Calu3 (cell line): ENCODE data around the gene ROCK1. TPM values are rescaled to one million over a fixed set of nuclear protein-coding genes. Genes with fewer than 3 reads are reported as not detected.

ENCODE experiments used
- BruUV-seq: library from RNA; stranded (reverse); fragments of 400-500 nt; replicated peaks from 2 replicates; lab custom pipeline; 2021; lab: Mats Ljungman, UMichigan
- CTCF ChIA-PET: fragments of 300-600 bp; sonication (Branson Sonifier 250); formaldehyde crosslinking; loops from one replicate; lab custom pipeline; 2022; ENCODE audit warnings: antibody characterized with exemption; lab: Charles Lee
- DNase-seq: peaks from one replicate; pipeline ENCODE4 v3.0.0; 2022
- H3K27ac Mint-ChIP-seq: one replicate; pipeline ENCODE4 v1.8.0; 2022; ENCODE audit warnings: mixed read lengths; ENCODE audit not compliant: unreplicated experiment
- H3K27me3 Mint-ChIP-seq: one replicate; pipeline ENCODE4 v1.8.0; 2022; ENCODE audit warnings: mixed read lengths; ENCODE audit not compliant: unreplicated experiment
- H3K36me3 Mint-ChIP-seq: one replicate; pipeline ENCODE4 v1.8.0; 2022; ENCODE audit warnings: mild to moderate bottlenecking, moderate library complexity, mixed read lengths; ENCODE audit not compliant: insufficient read depth, unreplicated experiment
- H3K4me1 Mint-ChIP-seq: one replicate; pipeline ENCODE4 v1.8.0; 2022; ENCODE audit warnings: mild to moderate bottlenecking, low read depth, mixed read lengths; ENCODE audit not compliant: unreplicated experiment
- H3K4me3 Mint-ChIP-seq: one replicate; pipeline ENCODE4 v1.8.0; 2022; ENCODE audit warnings: mild to moderate bottlenecking, low read depth, moderate library complexity, mixed read lengths; ENCODE audit not compliant: unreplicated experiment
- H3K9me3 Mint-ChIP-seq: one replicate; pipeline ENCODE4 v1.8.0; 2022; ENCODE audit warnings: low read depth, mixed read lengths; ENCODE audit not compliant: unreplicated experiment
- CTCF ChIP-seq: fragments of 200-600 bp; IDR thresholded peaks from one replicate; pipeline ENCODE4 v1.8.0; 2022; ENCODE audit warnings: antibody characterized with exemption; ENCODE audit not compliant: unreplicated experiment
- intact Hi-C: fragments of 100-400 bp; cut with micrococcal nuclease; formaldehyde crosslinking; loops from one replicate; pipeline ENCODE4 v1.10.0; 2022; ENCODE audit not compliant: unreplicated experiment
- total RNA-seq: library from RNA; stranded (reverse); gene quantifications from 2 replicates; pipeline ENCODE4 v1.2.3, GENCODE V29; 2022

ROCK1 gene
- total RNA-seq, 1 experiment from 2014 or later, result 50.9 TPM

GRCh38 chr18:21012308-21012707, 99.3 kb downstream of the ROCK1 start:
- Mint-ChIP-seq H3K4me1 (no peaks in the 10 kb centered on the region), H3K27me3 (no peaks in the 10 kb centered on the region), H3K27ac (no peak overlapping the region), H3K4me3 (no peak overlapping the region), H3K36me3 (peaks cover 35% of the 10 kb centered on the region), H3K9me3 (peaks cover 5% of the 10 kb centered on the region)
- intact Hi-C loops, result loop anchor here (5.0 kb wide), 1 partner anchor 40 kb away; no protein-coding TSS in a partner anchor
- no TSS peak for BruUV-seq
- TF ChIP-seq CTCF, result no peak
- no peak for DNase-seq
- CTCF ChIA-PET, result no interaction called here

GRCh38 chr18:21004726-21005125, 106.9 kb downstream of the ROCK1 start:
- no peak overlapping the region for H3K27ac Mint-ChIP-seq
- intact Hi-C loops, result no loop called here
- no peaks in the 10 kb centered on the region for H3K9me3 Mint-ChIP-seq
- H3K36me3 Mint-ChIP-seq, result peaks cover 6% of the 10 kb centered on the region
- DNase-seq, result no peak
- H3K27me3 Mint-ChIP-seq, result no peaks in the 10 kb centered on the region
- H3K4me3 Mint-ChIP-seq, result no peak overlapping the region
- CTCF ChIA-PET, result interaction anchor here (1.4 kb wide), 1 partner anchor 187 kb away, joined by 3 read pairs; no protein-coding TSS in a partner anchor
- no TSS peak for BruUV-seq
- no peaks in the 10 kb centered on the region for H3K4me1 Mint-ChIP-seq
- no peak for TF ChIP-seq CTCF

- DNase-seq, result no peak
- H3K9me3 Mint-ChIP-seq, result no peaks in the 10 kb centered on the region
- no peaks in the 10 kb centered on the region for H3K27me3 Mint-ChIP-seq
- H3K27ac Mint-ChIP-seq, result no peak overlapping the region
- H3K4me1 Mint-ChIP-seq, result no peaks in the 10 kb centered on the region
- H3K4me3 Mint-ChIP-seq, result no peak overlapping the region
- no TSS peak for BruUV-seq
- CTCF ChIA-PET, result no interaction called here
- no peaks in the 10 kb centered on the region for H3K36me3 Mint-ChIP-seq
- TF ChIP-seq CTCF, result no peak
- intact Hi-C loops, result no loop called here
Measured at GRCh38 chr18:21000667-21001066, 110.9 kb downstream of the ROCK1 start.

- H3K27ac Mint-ChIP-seq, result no peak overlapping the region
- no TSS peak for BruUV-seq
- intact Hi-C loops, result no loop called here
Measured at GRCh38 chr18:20997371-20997770, 114.2 kb downstream of the ROCK1 start.

More at GRCh38 chr18:20997371-20997770, 114.2 kb downstream of the ROCK1 start:
- no peak for DNase-seq
- Mint-ChIP-seq H3K4me3 (no peak overlapping the region), H3K4me1 (no peaks in the 10 kb centered on the region), H3K9me3 (no peaks in the 10 kb centered on the region), H3K36me3 (no peaks in the 10 kb centered on the region), H3K27me3 (no peaks in the 10 kb centered on the region)
- no peak for TF ChIP-seq CTCF
- CTCF ChIA-PET, result no interaction called here
